ENCODE data around the gene SPATA2.

Gene SPATA2

GRCh38 chr20:49929142-49929494 lies 13.8 kb upstream of the SPATA2 start:
- DNase-seq = no peak

- peak; percentile 89 for DNase-seq
These were observed 13.2 kb upstream of the SPATA2 start for GRCh38 chr20:49928411-49929141.

- no peak for DNase-seq
These were observed 10.6 kb upstream of the SPATA2 start for GRCh38 chr20:49925901-49926454.

- no peak for DNase-seq
These were observed 8.9 kb upstream of the SPATA2 start for GRCh38 chr20:49924247-49924646.

- DNase-seq = no peak
These were observed 4.1 kb upstream of the SPATA2 start for GRCh38 chr20:49919461-49919860.

GRCh38 chr20:49919009-49919408 lies 3.7 kb upstream of the SPATA2 start:
- DNase-seq = no peak

- DNase-seq = no peak
These were observed 3.1 kb upstream of the SPATA2 start for GRCh38 chr20:49918446-49918845.

GRCh38 chr20:49916146-49917002 lies 1.0 kb upstream of the SPATA2 start:
- no peak for DNase-seq

GRCh38 chr20:49915118-49915379 lies 280 bp downstream of the SPATA2 start:
- no peak for DNase-seq

GRCh38 chr20:49914310-49915117 lies 815 bp downstream of the SPATA2 start:
- no peak for DNase-seq

GRCh38 chr20:49913399-49914047 lies 1.8 kb downstream of the SPATA2 start:
- peak; percentile 74 for DNase-seq

GRCh38 chr20:49910340-49910706 lies 5.0 kb downstream of the SPATA2 start:
- DNase-seq = no peak

- peak; percentile 56 for DNase-seq
These were observed 5.6 kb downstream of the SPATA2 start for GRCh38 chr20:49909499-49910339.

- no peak for DNase-seq
These were observed 7.1 kb downstream of the SPATA2 start for GRCh38 chr20:49908258-49908565.

GRCh38 chr20:49907405-49908257 lies 7.7 kb downstream of the SPATA2 start:
- no peak for DNase-seq

GRCh38 chr20:49906615-49907154 lies 8.6 kb downstream of the SPATA2 start:
- no peak for DNase-seq

GRCh38 chr20:49906101-49906604 lies 9.2 kb downstream of the SPATA2 start:
- DNase-seq = no peak

- DNase-seq = no peak
These were observed 9.8 kb downstream of the SPATA2 start for GRCh38 chr20:49905415-49906091.

- DNase-seq = no peak
These were observed 10.7 kb downstream of the SPATA2 start for GRCh38 chr20:49904440-49905214.
